A549 (cell line): ENCODE measurements around the gene CLHC1.

Source experiments
- CTCF ChIP-seq: fragments of >200 bp; sonication (Bioruptor Twin); formaldehyde crosslinking; IDR thresholded peaks from 3 replicates; pipeline ENCODE4 v1.5.1; 2016
- E2F6 ChIP-seq: IDR thresholded peaks from 2 replicates; pipeline ENCODE4 v1.6.1; 2012; ENCODE audit warnings: low read depth, borderline replicate concordance
- ELK1 ChIP-seq: fragments of 150-350 bp; IDR thresholded peaks from 2 replicates; pipeline ENCODE4 v1.6.1; 2014; ENCODE audit warnings: low read depth, mild to moderate bottlenecking, low read length
- EP300 ChIP-seq, 2 experiments: fragments of >200 bp; sonication (Bioruptor Twin); formaldehyde crosslinking; IDR thresholded peaks; 2 replicates in 1 of 2; 3 replicates in 1 of 2; pipeline ENCODE4 v1.6.1; 2016 to 2017
- POLR2A ChIP-seq: IDR thresholded peaks from 2 replicates; pipeline ENCODE4 v1.6.1; 2012; ENCODE audit warnings: mild to moderate bottlenecking, low read length
- RAD21 ChIP-seq, 2 experiments: fragments of >200 bp in 1 of 2; sonication (Bioruptor Twin) in 1 of 2; formaldehyde crosslinking in 1 of 2; IDR thresholded peaks in 1 of 2; conservative IDR thresholded peaks in 1 of 2; 2 replicates in 1 of 2; 3 replicates in 1 of 2; pipeline ENCODE4 v1.6.1; 2012 to 2018; ENCODE audit warnings: inconsistent platforms in 1 of 2
- RCOR1 ChIP-seq: fragments of 150-350 bp; IDR thresholded peaks from 2 replicates; pipeline ENCODE4 v1.6.1; 2014; ENCODE audit warnings: antibody characterized with exemption, low read length, low read depth
- TP53 ChIP-seq: fragments of 250-450 bp; sonication (Bioruptor Pico); IDR thresholded peaks from 2 replicates; pipeline ENCODE4 v1.5.0; 2021; ENCODE audit warnings: mild to moderate bottlenecking, moderate library complexity

GRCh38 chr2:55135491-55135890 lies 96.6 kb downstream of the CLHC1 start:
- TF ChIP-seq EP300 (IDR thresholded peaks at IDR 0.05) (no peak), CTCF (no peak), RCOR1 (no peak), RAD21 (conservative IDR thresholded peaks at IDR 0.05 in 1 of 2, IDR thresholded peaks at IDR 0.05 in 1 of 2) (no peak), POLR2A (no peak), E2F6 (no peak), TP53 (CRISPR knock-in tag) (no peak), ELK1 (no peak)
